Gastroesophageal sphincter (tissue), 3 donors: ENCODE results near the gene WRNIP1.

ENCODE experiments used
- CTCF ChIP-seq, 4 experiments: fragments of 200-600 bp in 2 of 4; fragments of 450-650 bp in 2 of 4; sonication (generic) in 1 of 4; IDR thresholded peaks; one replicate each; pipeline ENCODE4 v1.5.1; 2017 to 2019; ENCODE audit warnings: antibody characterized with exemption in 4 of 4, mild to moderate bottlenecking in 2 of 4, moderate library complexity in 2 of 4
- EP300 ChIP-seq: sonication (generic); formaldehyde crosslinking; IDR thresholded peaks from one replicate; pipeline ENCODE4 v1.6.1; 2017; ENCODE audit warnings: antibody characterized with exemption, mild to moderate bottlenecking
- POLR2A ChIP-seq, 2 donors: fragments of 450-650 bp; IDR thresholded peaks; one replicate each; pipeline ENCODE4 v1.6.1; 2017; ENCODE audit warnings: antibody characterized with exemption in 2 of 2, mild to moderate bottlenecking in 2 of 2, moderate library complexity in 1 of 2
- POLR2AphosphoS5 ChIP-seq: sonication (generic); formaldehyde crosslinking; IDR thresholded peaks from one replicate; pipeline ENCODE4 v1.6.1; 2017; ENCODE audit warnings: antibody characterized with exemption

GRCh38 chr6:2803731-2804429, 38.7 kb downstream of the WRNIP1 start:
- TF ChIP-seq CTCF (IDR thresholded peaks at IDR 0.05) (no peak), POLR2A (IDR thresholded peaks at IDR 0.05) (no peak), EP300 (no peak), POLR2AphosphoS5 (no peak)
